Fibroblast of lung (primary cell): ENCODE results near the gene ZNF710. TPM values are rescaled to one million over a fixed set of nuclear protein-coding genes. Genes with fewer than 3 reads are reported as not detected.

ENCODE experiments used
- DNase-seq, 2 donors: peaks; one replicate each; pipeline versions ENCODE4 v3.0.0 to v3.0.0-alpha.2; 2010; ENCODE audit warnings: low read depth in 2 of 2
- H2AFZ ChIP-seq: 2 replicates; pipeline ENCODE4 v1.5.1; 2012; ENCODE audit warnings: low read length, control low read depth, inconsistent platforms
- H3K27ac ChIP-seq: 2 replicates; pipeline ENCODE4 v1.5.1; 2011; ENCODE audit warnings: low read length, control low read depth; ENCODE audit not compliant: insufficient read depth
- H3K27me3 ChIP-seq: 2 replicates; pipeline ENCODE4 v1.5.1; 2011; ENCODE audit warnings: mild to moderate bottlenecking, low read length; ENCODE audit not compliant: control insufficient read depth, insufficient read depth
- H3K36me3 ChIP-seq: 2 replicates; pipeline ENCODE4 v1.5.1; 2011; ENCODE audit warnings: low read length; ENCODE audit not compliant: control insufficient read depth, insufficient read depth
- H3K4me1 ChIP-seq: 2 replicates; pipeline ENCODE4 v1.5.1; 2011; ENCODE audit warnings: low read length; ENCODE audit not compliant: control insufficient read depth, insufficient read depth; ENCODE audit errors: extremely low read depth
- H3K4me2 ChIP-seq: 2 replicates; pipeline ENCODE4 v1.5.1; 2011; ENCODE audit warnings: low read length, control low read depth; ENCODE audit not compliant: insufficient read depth; ENCODE audit errors: extremely low read depth
- H3K4me3 ChIP-seq, 4 experiments: fragments of 200-600 bp in 1 of 4; sonication (generic) in 1 of 4; replicated peaks in 1 of 4; 2 replicates each; pipeline ENCODE4 v1.5.1; 2011 to 2016; ENCODE audit warnings: low read length in 4 of 4, low read depth in 3 of 4, mild to moderate bottlenecking in 3 of 4, control low read depth in 2 of 4, inconsistent platforms in 1 of 4, mixed read lengths in 1 of 4; ENCODE audit not compliant: insufficient read depth in 1 of 4; ENCODE audit errors: control extremely low read depth in 1 of 4
- H3K79me2 ChIP-seq: 2 replicates; pipeline ENCODE4 v1.5.1; 2012; ENCODE audit warnings: mild to moderate bottlenecking, low read length, inconsistent platforms; ENCODE audit not compliant: control insufficient read depth, insufficient read depth
- H3K9ac ChIP-seq: 2 replicates; pipeline ENCODE4 v1.5.1; 2011; ENCODE audit warnings: mild to moderate bottlenecking, low read length, control low read depth; ENCODE audit not compliant: insufficient read depth
- H3K9me3 ChIP-seq: 2 replicates; pipeline ENCODE4 v1.5.1; 2012; ENCODE audit warnings: low read depth, low read length; ENCODE audit not compliant: control insufficient read depth, insufficient read depth
- H4K20me1 ChIP-seq: 2 replicates; pipeline ENCODE4 v1.5.1; 2011; ENCODE audit warnings: low read length; ENCODE audit not compliant: control insufficient read depth, insufficient read depth; ENCODE audit errors: extremely low read depth
- CTCF ChIP-seq, 2 donors: IDR thresholded peaks in 1 of 2; conservative IDR thresholded peaks in 1 of 2; 1 replicate in 1 of 2; 2 replicates in 1 of 2; pipeline ENCODE4 v1.5.1; 2011 to 2012; ENCODE audit warnings: low read length in 2 of 2, control low read depth in 1 of 2, inconsistent platforms in 1 of 2, low read depth in 1 of 2, mild to moderate bottlenecking in 1 of 2
- EZH2 ChIP-seq: IDR thresholded peaks from 2 replicates; pipeline ENCODE4 v1.5.1; 2012; ENCODE audit warnings: low read length, control low read depth, mild to moderate bottlenecking; ENCODE audit errors: missing control alignments
- polyA plus RNA-seq, 2 donors: library from polyadenylated mRNA; depleted of rRNA in 1 of 2; stranded (reverse) in 1 of 2; unstranded in 1 of 2; fragments of >200 nt; gene quantifications; 2 replicates each; pipeline ENCODE4 v1.2.1, GENCODE V29; 2011 to 2012; ENCODE audit warnings: missing spikeins in 1 of 2
- total RNA-seq: library from RNA; depleted of rRNA; stranded (reverse); fragments of >200 nt; gene quantifications from 2 replicates; pipeline ENCODE4 v1.2.1, GENCODE V29; 2014

The ZNF710 gene
- total and polyA plus RNA-seq, 2 donors (not counting 1 experiment from before 2014, with no cell fraction given), result 2.1 to 9.4 TPM

- no peak overlapping the region for H3K4me2 ChIP-seq
- H4K20me1 ChIP-seq, result no peaks in the 10 kb centered on the region
- peak overlapping the region; percentile 62 for H3K27ac ChIP-seq
- H3K27me3 ChIP-seq, result no peaks in the 10 kb centered on the region
- no peak overlapping the region for H3K4me3 ChIP-seq
- TF ChIP-seq CTCF (conservative IDR thresholded peaks at IDR 0.05 in 1 of 2, IDR thresholded peaks at IDR 0.05 in 1 of 2; ENCODE audit: low read depth in 1 of 2, low read length in 2 of 2) (no peak), EZH2 (no peak)
- H3K9me3 ChIP-seq, result no peaks in the 10 kb centered on the region
- peak; percentile 17 to 80 for DNase-seq
- H2AFZ ChIP-seq, result no peak overlapping the region
- no peak overlapping the region for H3K9ac ChIP-seq
- H3K36me3 ChIP-seq, result no peaks in the 10 kb centered on the region
- H3K4me1 ChIP-seq, result peaks cover 32% of the 10 kb centered on the region
- H3K79me2 ChIP-seq, result peaks cover 21% of the 10 kb centered on the region
Measured at GRCh38 chr15:90035095-90035839, 34.1 kb downstream of the ZNF710 start.

GRCh38 chr15:90035840-90036230, 34.7 kb downstream of the ZNF710 start:
- Histone ChIP-seq H3K4me2 (no peak overlapping the region), H3K9me3 (no peaks in the 10 kb centered on the region), H3K36me3 (no peaks in the 10 kb centered on the region), H3K79me2 (peaks cover 21% of the 10 kb centered on the region), H3K9ac (no peak overlapping the region), H3K4me1 (peaks cover 32% of the 10 kb centered on the region), H3K27me3 (no peaks in the 10 kb centered on the region), H4K20me1 (no peaks in the 10 kb centered on the region), H3K27ac (no peak overlapping the region), H2AFZ (no peak overlapping the region), H3K4me3 (no peak overlapping the region)
- no peak for DNase-seq
- TF ChIP-seq CTCF (conservative IDR thresholded peaks at IDR 0.05 in 1 of 2, IDR thresholded peaks at IDR 0.05 in 1 of 2; ENCODE audit: low read depth in 1 of 2, low read length in 2 of 2), result no peak
- no peak for TF ChIP-seq EZH2

- H4K20me1 ChIP-seq, result no peaks in the 10 kb centered on the region
- peaks cover 21% of the 10 kb centered on the region for H3K79me2 ChIP-seq
- no peaks in the 10 kb centered on the region for H3K9me3 ChIP-seq
- TF ChIP-seq EZH2 (no peak), CTCF (conservative IDR thresholded peaks at IDR 0.05 in 1 of 2, IDR thresholded peaks at IDR 0.05 in 1 of 2; ENCODE audit: low read depth in 1 of 2, low read length in 2 of 2) (no peak)
- H3K27me3 ChIP-seq, result no peaks in the 10 kb centered on the region
- H3K4me2 ChIP-seq, result no peak overlapping the region
- no peak overlapping the region for H2AFZ ChIP-seq
- H3K4me3 ChIP-seq, result no peak overlapping the region
- DNase-seq, result no peak
- H3K9ac ChIP-seq, result no peak overlapping the region
- no peaks in the 10 kb centered on the region for H3K36me3 ChIP-seq
- peaks cover 32% of the 10 kb centered on the region for H3K4me1 ChIP-seq
- peak overlapping the region; percentile 61 for H3K27ac ChIP-seq
Measured at GRCh38 chr15:90036343-90036742, 35.2 kb downstream of the ZNF710 start.
